AG04450 (cell line): ENCODE measurements around the gene GAREM1. TPM values are rescaled to one million over a fixed set of nuclear protein-coding genes. Genes with fewer than 3 reads are reported as not detected.

ENCODE experiments used
- CTCF ChIA-PET: fragments of 300-600, 350-600 bp; formaldehyde crosslinking; extraction: SDS; loops from one replicate; lab custom pipeline; 2022; ENCODE audit warnings: antibody characterized with exemption, inconsistent platforms; lab: Charles Lee
- POLR2A ChIA-PET: fragments of 350-600 bp; formaldehyde crosslinking; extraction: SDS; loops from one replicate; lab custom pipeline; 2021; ENCODE audit warnings: antibody characterized with exemption, inconsistent platforms; lab: Yijun Ruan, JAX
- DNase-seq: peaks from one replicate; pipeline ENCODE4 v3.0.0-alpha.2; 2011; ENCODE audit warnings: low read depth, low spot score
- H3K27ac ChIP-seq: one replicate; pipeline ENCODE4 v1.5.1; 2012; ENCODE audit warnings: low read depth, low read length, control low read depth
- H3K27me3 ChIP-seq: one replicate; pipeline ENCODE4 v1.6.0; 2012; ENCODE audit warnings: low read length; ENCODE audit not compliant: control insufficient read depth, insufficient read depth
- H3K4me3 ChIP-seq: 2 replicates; pipeline ENCODE4 v1.5.1; 2011; ENCODE audit warnings: mild to moderate bottlenecking, low read depth, low read length, control low read depth
- H3K9me3 ChIP-seq: 2 replicates; pipeline ENCODE4 v1.5.1; 2012; ENCODE audit warnings: low read length; ENCODE audit not compliant: control insufficient read depth, insufficient read depth
- polyA plus RNA-seq: library from polyadenylated mRNA; depleted of rRNA; stranded (reverse); fragments of >200 nt; gene quantifications from 2 replicates; pipeline ENCODE4 v1.2.3, GENCODE V29; 2011
- TF ChIP-seq, protein P1 (sequence below): IDR thresholded peaks from 2 replicates; pipeline ENCODE4 v1.5.1; 2011; ENCODE audit warnings: low read depth, low read length, control low read depth, inconsistent platforms

The GAREM1 gene
- polyA plus RNA-seq, 1 experiment = 3.4 TPM

DNA sequence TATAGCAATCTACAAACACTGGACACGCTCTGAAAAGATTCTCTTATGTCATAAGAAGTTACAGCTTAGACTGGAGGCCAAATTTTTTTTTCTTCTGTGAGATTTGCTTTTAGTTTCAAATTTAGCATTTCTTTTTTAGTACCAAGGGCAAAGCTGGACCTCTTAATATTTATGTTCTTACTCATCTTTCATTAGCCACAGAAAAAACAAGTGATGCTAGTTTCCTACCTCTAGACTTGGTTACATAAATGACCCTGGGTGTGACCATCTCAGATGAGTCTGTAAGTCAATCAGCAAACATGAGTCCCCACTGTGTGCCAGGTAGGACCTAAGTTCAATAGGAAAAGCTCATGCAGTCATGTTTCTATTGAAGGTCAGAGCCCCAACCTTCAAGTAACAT, 186.4 kb downstream of the GAREM1 start:
- ChIA-PET POLR2A (no interaction called here), CTCF (interaction anchor here (1.8 to 25.4 kb wide), 2 partner anchors 12 to 188 kb away, joined by 11 to 608 read pairs; partner anchors contain the start of gene GAREM1)
- no peak for DNase-seq
- no peaks in the 10 kb centered on the region for H3K9me3 ChIP-seq
- TF ChIP-seq, protein P1, sequence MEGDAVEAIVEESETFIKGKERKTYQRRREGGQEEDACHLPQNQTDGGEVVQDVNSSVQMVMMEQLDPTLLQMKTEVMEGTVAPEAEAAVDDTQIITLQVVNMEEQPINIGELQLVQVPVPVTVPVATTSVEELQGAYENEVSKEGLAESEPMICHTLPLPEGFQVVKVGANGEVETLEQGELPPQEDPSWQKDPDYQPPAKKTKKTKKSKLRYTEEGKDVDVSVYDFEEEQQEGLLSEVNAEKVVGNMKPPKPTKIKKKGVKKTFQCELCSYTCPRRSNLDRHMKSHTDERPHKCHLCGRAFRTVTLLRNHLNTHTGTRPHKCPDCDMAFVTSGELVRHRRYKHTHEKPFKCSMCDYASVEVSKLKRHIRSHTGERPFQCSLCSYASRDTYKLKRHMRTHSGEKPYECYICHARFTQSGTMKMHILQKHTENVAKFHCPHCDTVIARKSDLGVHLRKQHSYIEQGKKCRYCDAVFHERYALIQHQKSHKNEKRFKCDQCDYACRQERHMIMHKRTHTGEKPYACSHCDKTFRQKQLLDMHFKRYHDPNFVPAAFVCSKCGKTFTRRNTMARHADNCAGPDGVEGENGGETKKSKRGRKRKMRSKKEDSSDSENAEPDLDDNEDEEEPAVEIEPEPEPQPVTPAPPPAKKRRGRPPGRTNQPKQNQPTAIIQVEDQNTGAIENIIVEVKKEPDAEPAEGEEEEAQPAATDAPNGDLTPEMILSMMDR = no peak
- no peak overlapping the region for H3K4me3 ChIP-seq
- H3K27me3 ChIP-seq = no peaks in the 10 kb centered on the region
- H3K27ac ChIP-seq = no peak overlapping the region

DNA sequence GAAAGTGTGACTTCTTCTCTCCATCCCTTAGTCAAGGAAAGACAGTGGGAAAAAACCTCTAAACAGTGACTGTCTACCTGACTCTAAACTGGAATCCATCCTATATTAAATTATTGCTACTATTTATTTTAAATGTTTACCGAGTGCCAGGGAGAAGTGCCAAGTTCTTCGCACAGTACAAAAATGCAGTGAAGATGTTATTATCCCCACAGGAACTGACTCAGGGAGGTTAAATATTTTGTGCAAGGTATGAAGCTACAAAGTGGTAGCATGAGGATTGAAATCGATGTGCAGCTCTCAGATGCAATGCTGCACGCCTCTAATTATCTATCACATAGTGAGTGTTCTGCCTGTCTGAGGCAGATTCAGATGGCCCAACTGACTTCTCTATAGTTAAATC, 189.8 kb downstream of the GAREM1 start:
- POLR2A ChIA-PET = no interaction called here
- CTCF ChIA-PET = interaction anchor here (4.1 to 25.4 kb wide), 3 partner anchors 9 to 191 kb away, joined by 27 to 608 read pairs (median 73); partner anchors contain the start of gene GAREM1

DNA sequence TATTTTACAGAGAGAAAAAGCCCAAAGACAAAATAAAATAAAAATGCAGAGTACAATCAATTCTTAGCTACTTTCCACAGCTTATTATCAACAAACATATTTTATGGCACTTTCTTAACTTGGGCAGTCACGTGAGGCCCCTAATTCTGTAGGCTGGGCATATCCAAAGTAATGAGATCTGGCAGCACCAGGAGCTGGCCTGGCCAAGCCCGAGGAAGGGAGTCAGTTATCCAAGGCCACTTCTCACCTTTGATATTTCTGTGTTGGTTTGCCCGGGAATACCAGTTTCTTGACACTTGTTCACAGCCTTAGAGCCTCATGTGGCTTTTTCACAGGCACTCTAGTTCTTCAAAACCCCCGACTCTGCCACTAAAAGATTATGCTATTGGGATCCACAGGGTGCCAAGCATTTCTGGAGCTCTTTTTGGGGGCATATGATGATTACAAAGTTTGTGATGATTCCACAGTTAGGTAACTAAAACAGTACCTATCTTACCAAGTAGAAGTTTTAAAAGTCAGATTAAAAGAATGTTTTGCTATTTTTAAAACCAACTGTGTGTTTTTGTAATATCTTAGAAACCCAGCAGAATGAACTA, 190.4 kb downstream of the GAREM1 start:
- Histone ChIP-seq H3K9me3 (no peaks in the 10 kb centered on the region), H3K4me3 (no peak overlapping the region), H3K27me3 (no peaks in the 10 kb centered on the region), H3K27ac (no peak overlapping the region)
- ChIA-PET POLR2A (no interaction called here), CTCF (interaction anchor here (0.5 to 25.4 kb wide), 6 partner anchors 10 to 192 kb away, joined by 3 to 608 read pairs (median 17); partner anchors contain the start of gene GAREM1)
- DNase-seq = no peak
- TF ChIP-seq, protein P1 = no peak

More for the DNA sequence above, 189.8 kb downstream of the GAREM1 start:
- Histone ChIP-seq H3K9me3 (no peaks in the 10 kb centered on the region), H3K4me3 (no peak overlapping the region), H3K27me3 (no peaks in the 10 kb centered on the region), H3K27ac (no peak overlapping the region)
- no peak for DNase-seq
- TF ChIP-seq, protein P1 = no peak

DNA sequence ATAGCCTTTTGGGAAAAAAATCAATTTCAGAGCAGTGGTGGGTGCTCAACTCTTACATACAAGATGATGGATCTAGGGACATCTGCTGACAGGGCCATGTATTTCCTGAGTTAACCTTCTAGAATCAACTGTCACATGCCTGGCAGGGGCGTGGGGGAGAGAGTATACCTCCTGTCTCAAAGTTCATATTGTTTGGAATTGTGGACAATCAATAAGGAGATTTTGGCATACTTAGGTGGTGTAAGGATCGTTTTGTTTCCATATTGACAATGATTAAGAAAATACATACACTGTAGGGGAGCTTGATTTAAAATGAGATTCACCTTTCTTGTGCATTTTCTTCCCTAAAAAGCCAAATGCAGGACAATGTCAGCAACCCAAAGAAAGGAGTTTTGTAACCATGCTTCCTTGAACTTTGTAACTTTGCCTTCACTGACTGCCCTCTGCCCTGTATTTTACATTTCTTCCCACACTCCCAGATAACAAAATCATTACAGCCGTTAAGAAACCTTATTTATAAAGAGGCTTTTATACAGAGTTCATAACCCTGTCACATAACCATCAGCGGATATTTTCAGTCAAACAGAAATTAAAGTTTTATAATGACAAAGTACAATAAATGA, 192.4 kb downstream of the GAREM1 start:
- TF ChIP-seq, protein P1 = no peak
- H3K27me3 ChIP-seq = no peaks in the 10 kb centered on the region
- ChIA-PET CTCF (interaction anchor here (0.6 to 25.4 kb wide), 4 partner anchors 12 to 275 kb away, joined by 3 to 608 read pairs (median 40); partner anchors contain the start of gene GAREM1), POLR2A (no interaction called here)
- no peak overlapping the region for H3K27ac ChIP-seq
- no peak overlapping the region for H3K4me3 ChIP-seq
- DNase-seq = no peak
- no peaks in the 10 kb centered on the region for H3K9me3 ChIP-seq

DNA sequence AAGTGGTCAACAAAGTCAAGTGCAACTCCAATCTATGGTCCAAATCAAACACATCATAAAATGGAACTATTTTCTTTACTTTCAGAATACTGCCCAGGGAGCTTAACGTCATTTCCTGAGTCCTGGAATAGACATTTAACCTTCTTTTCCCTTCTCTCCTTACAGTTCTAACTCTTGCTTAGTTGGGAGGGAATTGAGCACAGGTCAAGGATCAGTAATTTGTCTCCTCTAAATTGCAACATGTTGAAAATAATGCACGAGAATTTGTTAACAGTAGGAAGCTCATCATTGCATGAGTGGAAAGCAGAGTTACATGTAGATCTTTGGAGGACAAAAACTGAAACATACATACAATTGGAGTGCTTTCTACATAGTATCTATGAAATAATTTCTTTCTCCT, 193.1 kb downstream of the GAREM1 start:
- ChIA-PET POLR2A (no interaction called here), CTCF (interaction anchor here (1.5 to 25.4 kb wide), 3 partner anchors 12 to 275 kb away, joined by 6 to 608 read pairs (median 73); partner anchors contain the start of gene GAREM1)
- TF ChIP-seq, protein P1 = no peak
- Histone ChIP-seq H3K27me3 (no peaks in the 10 kb centered on the region), H3K9me3 (no peaks in the 10 kb centered on the region), H3K27ac (no peak overlapping the region), H3K4me3 (no peak overlapping the region)
- DNase-seq = no peak
